ENCODE results near the gene USP36. TPM values are rescaled to one million over a fixed set of nuclear protein-coding genes. Genes with fewer than 3 reads are reported as not detected.
A peak's percentile ranks its signal among the peaks of the same experiment; 100 is the strongest.

The USP36 gene
- polyA plus RNA-seq, 3 donors from 2014 or later: 9.6 to 31.7 (median 22.7) TPM

- no peaks in the 10 kb centered on the region for H3K36me3 Mint-ChIP-seq
- no peak overlapping the region for H3K4me3 Mint-ChIP-seq
- H3K27ac Mint-ChIP-seq: no peak overlapping the region
- DNase-seq: no peak
- no peaks in the 10 kb centered on the region for H3K9me3 Mint-ChIP-seq
- H3K27me3 Mint-ChIP-seq (ENCODE audit: low read depth in 3 of 3): peaks cover 0 to 9% (median 0%) of the 10 kb centered on the region in 3 donors
- no peaks in the 10 kb centered on the region for H3K4me1 Mint-ChIP-seq
Observed at GRCh38 chr17:78862073-78863023, 21.7 kb upstream of the USP36 start.

- DNase-seq: no peak
- Mint-ChIP-seq H3K4me1 (no peaks in the 10 kb centered on the region), H3K9me3 (no peaks in the 10 kb centered on the region), H3K36me3 (no peaks in the 10 kb centered on the region), H3K27me3 (ENCODE audit: low read depth in 3 of 3) (peaks cover 0 to 9% (median 0%) of the 10 kb centered on the region in 3 donors), H3K27ac (no peak overlapping the region), H3K4me3 (no peak overlapping the region)
Observed at GRCh38 chr17:78861229-78861628, 20.6 kb upstream of the USP36 start.

- Mint-ChIP-seq H3K27ac (no peak overlapping the region), H3K9me3 (no peaks in the 10 kb centered on the region), H3K4me3 (no peak overlapping the region), H3K4me1 (no peaks in the 10 kb centered on the region), H3K36me3 (no peaks in the 10 kb centered on the region), H3K27me3 (ENCODE audit: low read depth in 3 of 3) (peaks cover 0 to 3% (median 0%) of the 10 kb centered on the region in 3 donors)
- DNase-seq: no peak
Observed at GRCh38 chr17:78859051-78859450, 18.4 kb upstream of the USP36 start.

GRCh38 chr17:78857266-78857665, 16.7 kb upstream of the USP36 start:
- DNase-seq: no peak
- Mint-ChIP-seq H3K4me1 (no peaks in the 10 kb centered on the region), H3K9me3 (no peaks in the 10 kb centered on the region), H3K4me3 (no peak overlapping the region), H3K36me3 (no peaks in the 10 kb centered on the region), H3K27ac (no peak overlapping the region), H3K27me3 (ENCODE audit: low read depth in 3 of 3) (peaks cover 0 to 4% (median 0%) of the 10 kb centered on the region in 3 donors)

GRCh38 chr17:78855561-78856165, 15.0 kb upstream of the USP36 start:
- no peaks in the 10 kb centered on the region for H3K9me3 Mint-ChIP-seq
- H3K36me3 Mint-ChIP-seq: no peaks in the 10 kb centered on the region
- peaks cover 0 to 4% (median 0%) of the 10 kb centered on the region in 3 donors for H3K27me3 Mint-ChIP-seq (ENCODE audit: low read depth in 3 of 3)
- H3K4me1 Mint-ChIP-seq: no peaks in the 10 kb centered on the region
- no peak overlapping the region for H3K4me3 Mint-ChIP-seq
- no peak for DNase-seq
- no peak overlapping the region for H3K27ac Mint-ChIP-seq

GRCh38 chr17:78854508-78854907, 13.9 kb upstream of the USP36 start:
- Mint-ChIP-seq H3K27me3 (ENCODE audit: low read depth in 3 of 3) (peaks cover 0 to 4% (median 0%) of the 10 kb centered on the region in 3 donors), H3K4me1 (no peaks in the 10 kb centered on the region), H3K27ac (no peak overlapping the region), H3K9me3 (no peaks in the 10 kb centered on the region), H3K4me3 (no peak overlapping the region), H3K36me3 (no peaks in the 10 kb centered on the region)
- no peak for DNase-seq

- no peaks in the 10 kb centered on the region for H3K4me1 Mint-ChIP-seq
- H3K27ac Mint-ChIP-seq: no peak overlapping the region
- no peaks in the 10 kb centered on the region for H3K9me3 Mint-ChIP-seq
- no peaks in the 10 kb centered on the region for H3K36me3 Mint-ChIP-seq
- H3K27me3 Mint-ChIP-seq (ENCODE audit: low read depth in 3 of 3): peaks cover 0 to 4% (median 0%) of the 10 kb centered on the region in 3 donors
- DNase-seq: no peak
- H3K4me3 Mint-ChIP-seq: no peak overlapping the region
Observed at GRCh38 chr17:78853926-78854394, 13.3 kb upstream of the USP36 start.

GRCh38 chr17:78852709-78853121, 12.1 kb upstream of the USP36 start:
- Mint-ChIP-seq H3K27me3 (ENCODE audit: low read depth in 3 of 3) (peaks cover 0 to 4% (median 2%) of the 10 kb centered on the region in 3 donors), H3K36me3 (no peaks in the 10 kb centered on the region), H3K4me3 (no peak overlapping the region), H3K27ac (no peak overlapping the region), H3K9me3 (no peaks in the 10 kb centered on the region), H3K4me1 (no peaks in the 10 kb centered on the region)
- DNase-seq: no peak

GRCh38 chr17:78849026-78849425, 8.4 kb upstream of the USP36 start:
- Mint-ChIP-seq H3K36me3 (no peaks in the 10 kb centered on the region), H3K4me3 (no peak overlapping the region), H3K27me3 (ENCODE audit: low read depth in 3 of 3) (peaks cover 2 to 6% (median 2%) of the 10 kb centered on the region in 3 donors), H3K4me1 (no peaks in the 10 kb centered on the region), H3K27ac (no peak overlapping the region), H3K9me3 (no peaks in the 10 kb centered on the region)
- DNase-seq: no peak

- H3K4me1 Mint-ChIP-seq: peaks cover 0 to 2% of the 10 kb centered on the region in 2 donors
- H3K36me3 Mint-ChIP-seq: no peaks in the 10 kb centered on the region
- no peak for DNase-seq
- H3K9me3 Mint-ChIP-seq: no peaks in the 10 kb centered on the region
- no peak overlapping the region for H3K27ac Mint-ChIP-seq
- H3K4me3 Mint-ChIP-seq: no peak overlapping the region
- H3K27me3 Mint-ChIP-seq (ENCODE audit: low read depth in 3 of 3): peaks cover 2% of the 10 kb centered on the region in 3 donors
Observed at GRCh38 chr17:78847052-78847451, 6.4 kb upstream of the USP36 start.

GRCh38 chr17:78844301-78845005, 3.8 kb upstream of the USP36 start:
- peaks cover 11 to 17% (median 15%) of the 10 kb centered on the region in 3 donors for H3K27me3 Mint-ChIP-seq (ENCODE audit: low read depth in 3 of 3)
- no peaks in the 10 kb centered on the region for H3K9me3 Mint-ChIP-seq
- H3K36me3 Mint-ChIP-seq: no peaks in the 10 kb centered on the region
- H3K27ac Mint-ChIP-seq: peak overlapping the region in 2 of 6 donors; percentile 16 to 47
- no peak overlapping the region for H3K4me3 Mint-ChIP-seq
- no peak for DNase-seq
- peaks cover 12 to 14% of the 10 kb centered on the region in 2 donors for H3K4me1 Mint-ChIP-seq

- H3K4me3 Mint-ChIP-seq: peak overlapping the region in 1 of 5 donors; percentile 24
Observed at GRCh38 chr17:78842881-78843565, 2.4 kb upstream of the USP36 start.

GRCh38 chr17:78840530-78840779, 159 bp downstream of the USP36 start:
- H3K27me3 Mint-ChIP-seq (ENCODE audit: low read depth in 3 of 3): peaks cover 13 to 25% (median 18%) of the 10 kb centered on the region in 3 donors
- peaks cover 5 to 22% (median 17%) of the 10 kb centered on the region in 3 donors for H3K36me3 Mint-ChIP-seq
- H3K4me1 Mint-ChIP-seq: peaks cover 35 to 48% of the 10 kb centered on the region in 2 donors
- DNase-seq: no peak
- peak overlapping the region; percentile 95 to 99 (median 98) for H3K27ac Mint-ChIP-seq
- peak overlapping the region; percentile 83 to 95 (median 90) for H3K4me3 Mint-ChIP-seq
- H3K9me3 Mint-ChIP-seq: no peaks in the 10 kb centered on the region

More at GRCh38 chr17:78842881-78843565, 2.4 kb upstream of the USP36 start:
- H3K27ac Mint-ChIP-seq: peak overlapping the region; percentile 10 to 99 (median 52)
- H3K4me1 Mint-ChIP-seq: peaks cover 25 to 26% of the 10 kb centered on the region in 2 donors
- peaks cover 13 to 25% (median 18%) of the 10 kb centered on the region in 3 donors for H3K27me3 Mint-ChIP-seq (ENCODE audit: low read depth in 3 of 3)
- no peaks in the 10 kb centered on the region for H3K36me3 Mint-ChIP-seq
- peak; percentile 49 to 59 (median 54) for DNase-seq
- no peaks in the 10 kb centered on the region for H3K9me3 Mint-ChIP-seq
